GM23338 (cell line): ENCODE data around the gene KCNMA1. TPM values are rescaled to one million over a fixed set of nuclear protein-coding genes. Genes with fewer than 3 reads are reported as not detected.

Experiments
- ATAC-seq: fragments of 200-7000 bp; cut with Tn5 transposase; 3 replicates; pipeline ENCODE4 v1.9.1; 2020
- DNase-seq: peaks from one replicate; pipeline ENCODE4 v3.0.0-alpha.2; 2015; ENCODE audit warnings: low spot score
- H2AFZ ChIP-seq: fragments of 200-600 bp; sonication (generic); 2 replicates; pipeline ENCODE4 v1.8.0; 2016; ENCODE audit warnings: antibody characterized with exemption, mild to moderate bottlenecking, moderate library complexity
- H3F3A ChIP-seq: fragments of 200-600 bp; sonication (generic); replicated peaks from 2 replicates; pipeline ENCODE4 v1.8.0; 2017; ENCODE audit warnings: antibody characterized with exemption, mixed run types, low read depth
- H3K27ac ChIP-seq: fragments of 200-600 bp; sonication (generic); 2 replicates; pipeline ENCODE4 v1.6.1; 2016; ENCODE audit warnings: low read depth
- H3K27me3 ChIP-seq: fragments of 200-600 bp; sonication (generic); 2 replicates; pipeline ENCODE4 v1.8.0; 2016; ENCODE audit warnings: mild to moderate bottlenecking, mixed run types, moderate library complexity; ENCODE audit not compliant: insufficient read depth
- H3K36me3 ChIP-seq: fragments of 200-600 bp; sonication (generic); 2 replicates; pipeline ENCODE4 v1.8.0; 2016; ENCODE audit warnings: mild to moderate bottlenecking; ENCODE audit not compliant: insufficient read depth
- H3K4me1 ChIP-seq: fragments of 200-600 bp; sonication (generic); 2 replicates; pipeline ENCODE4 v1.8.0; 2016; ENCODE audit warnings: mild to moderate bottlenecking, moderate library complexity; ENCODE audit not compliant: insufficient read depth
- H3K4me2 ChIP-seq: fragments of 200-600 bp; sonication (generic); 2 replicates; pipeline ENCODE4 v1.7.1; 2017; ENCODE audit warnings: mixed run types
- H3K4me3 ChIP-seq: fragments of 200-600 bp; sonication (generic); 2 replicates; pipeline ENCODE4 v1.6.1; 2016; ENCODE audit warnings: mixed run types
- H3K79me2 ChIP-seq: fragments of 200-600 bp; sonication (generic); replicated peaks from 2 replicates; pipeline ENCODE4 v1.8.0; 2017; ENCODE audit warnings: mild to moderate bottlenecking; ENCODE audit not compliant: insufficient read depth
- H3K9me2 ChIP-seq: fragments of 200-600 bp; sonication (generic); 2 replicates; pipeline ENCODE4 v1.8.0; 2017; ENCODE audit not compliant: insufficient read depth
- H4K20me1 ChIP-seq: fragments of 200-600 bp; sonication (generic); replicated peaks from 2 replicates; pipeline ENCODE4 v1.8.0; 2017; ENCODE audit warnings: mild to moderate bottlenecking; ENCODE audit not compliant: insufficient read depth
- H3K27ac Mint-ChIP-seq: 2 replicates; pipeline ENCODE4 v1.8.0; 2020; ENCODE audit warnings: inconsistent platforms, mild to moderate bottlenecking, moderate library complexity, mixed read lengths
- H3K27me3 Mint-ChIP-seq: 3 replicates; pipeline ENCODE4 v1.8.0; 2022; ENCODE audit warnings: low read depth, mild to moderate bottlenecking, moderate library complexity, mixed read lengths, inconsistent platforms; ENCODE audit not compliant: insufficient read depth, poor library complexity
- H3K36me3 Mint-ChIP-seq: 3 replicates; pipeline ENCODE4 v1.8.0; 2021; ENCODE audit warnings: low read depth, mild to moderate bottlenecking, inconsistent platforms, moderate library complexity, mixed read lengths
- H3K4me1 Mint-ChIP-seq: 3 replicates; pipeline ENCODE4 v1.8.0; 2020; ENCODE audit warnings: mild to moderate bottlenecking, inconsistent platforms, mixed read lengths
- H3K4me3 Mint-ChIP-seq: 3 replicates; pipeline ENCODE4 v1.8.0; 2021; ENCODE audit warnings: moderate library complexity, mild to moderate bottlenecking, inconsistent platforms, mixed read lengths
- H3K9me3 Mint-ChIP-seq: 3 replicates; pipeline ENCODE4 v1.8.0; 2020; ENCODE audit warnings: moderate library complexity, mild to moderate bottlenecking, inconsistent platforms, mixed read lengths
- CREB1 ChIP-seq: fragments of 250-450 bp; sonication (Bioruptor Pico); IDR thresholded peaks from 2 replicates; pipeline ENCODE4 v1.5.0; 2020; ENCODE audit warnings: low read depth, mild to moderate bottlenecking, moderate library complexity
- ETS1 ChIP-seq: IDR thresholded peaks from 2 replicates; pipeline ENCODE4 v1.6.1; 2016; ENCODE audit warnings: antibody characterized with exemption
- EZH2 ChIP-seq: fragments of 200-600 bp; sonication (generic); IDR thresholded peaks from one replicate; pipeline ENCODE4 v1.8.0; 2017; ENCODE audit warnings: antibody characterized with exemption, mild to moderate bottlenecking, low read depth; ENCODE audit not compliant: unreplicated experiment
- EZH2phosphoT487 ChIP-seq: fragments of 200-600 bp; sonication (generic); IDR thresholded peaks from one replicate; pipeline ENCODE4 v1.8.1; 2018; ENCODE audit warnings: antibody characterized with exemption; ENCODE audit not compliant: unreplicated experiment
- JUNB ChIP-seq: IDR thresholded peaks from one replicate; pipeline ENCODE4 v1.6.1; 2016; ENCODE audit warnings: antibody characterized with exemption; ENCODE audit not compliant: unreplicated experiment
- NANOG ChIP-seq: IDR thresholded peaks from 2 replicates; pipeline ENCODE4 v1.6.1; 2016; ENCODE audit warnings: antibody characterized with exemption, borderline replicate concordance
- REST ChIP-seq: IDR thresholded peaks from one replicate; pipeline ENCODE4 v1.6.1; 2018; ENCODE audit warnings: antibody characterized with exemption; ENCODE audit not compliant: unreplicated experiment
- ZNF331 ChIP-seq: fragments of 250-450 bp; sonication (Bioruptor Pico); IDR thresholded peaks from 2 replicates; pipeline ENCODE4 v1.5.0; 2020; ENCODE audit warnings: low read depth, mild to moderate bottlenecking, moderate library complexity
- ZNF462 ChIP-seq: fragments of 250-450 bp; sonication (Bioruptor Pico); IDR thresholded peaks from 2 replicates; pipeline ENCODE4 v1.5.0; 2020; ENCODE audit warnings: mild to moderate bottlenecking, moderate library complexity
- polyA plus RNA-seq: library from polyadenylated mRNA; unstranded; fragments of >200 nt; fragmentation: Nextera tagmentation; extraction: Ambion mirVana; gene quantifications from 2 replicates; pipeline ENCODE4 v1.2.1, GENCODE V29; 2016
- total RNA-seq: library from RNA; depleted of rRNA; stranded (reverse); fragments of >200 nt; shearing (Covaris generic); gene quantifications from 2 replicates; pipeline ENCODE4 v1.2.3, GENCODE V29; 2014

KCNMA1 gene
- total and polyA plus RNA-seq, 2 experiments from 2014 or later = 8.2 to 9.0 TPM

GRCh38 chr10:77036276-77036675 lies 601.3 kb downstream of the KCNMA1 start:
- Histone ChIP-seq H3K27me3 (no peaks in the 10 kb centered on the region), H3K36me3 (no peaks in the 10 kb centered on the region), H3K4me2 (no peak overlapping the region), H4K20me1 (no peaks in the 10 kb centered on the region), H3F3A (no peaks in the 10 kb centered on the region), H3K27ac (no peak overlapping the region), H3K79me2 (no peaks in the 10 kb centered on the region), H3K9me2 (no peaks in the 10 kb centered on the region), H3K4me3 (no peak overlapping the region), H3K4me1 (peaks cover 7% of the 10 kb centered on the region; the same call in 1 of the 2 replicates), H2AFZ (no peak overlapping the region; the same call in 1 of the 2 replicates)
- Mint-ChIP-seq H3K27me3 (peaks cover 2% of the 10 kb centered on the region), H3K27ac (no peak overlapping the region), H3K36me3 (no peaks in the 10 kb centered on the region), H3K9me3 (no peaks in the 10 kb centered on the region), H3K4me3 (no peak overlapping the region), H3K4me1 (peaks cover 20% of the 10 kb centered on the region)
- TF ChIP-seq CREB1 (CRISPR knock-in tag) (no peak), ETS1 (no peak), ZNF462 (CRISPR knock-in tag) (no peak), EZH2phosphoT487 (no peak), EZH2 (no peak), ZNF331 (CRISPR knock-in tag) (no peak), REST (no peak), JUNB (no peak), NANOG (no peak)
- ATAC-seq (no peak), DNase-seq (no peak)
